Activated T-cell treated with anti-CD3 and anti-CD28 coated beads, Interleukin-2, amount 50 U/mL, for 1 hour (primary cell): ENCODE measurements around the gene TPRN.

Experiments
- DNase-seq: peaks from one replicate; pipeline ENCODE4 v3.0.0-alpha.2; 2020

Gene TPRN

DNA sequence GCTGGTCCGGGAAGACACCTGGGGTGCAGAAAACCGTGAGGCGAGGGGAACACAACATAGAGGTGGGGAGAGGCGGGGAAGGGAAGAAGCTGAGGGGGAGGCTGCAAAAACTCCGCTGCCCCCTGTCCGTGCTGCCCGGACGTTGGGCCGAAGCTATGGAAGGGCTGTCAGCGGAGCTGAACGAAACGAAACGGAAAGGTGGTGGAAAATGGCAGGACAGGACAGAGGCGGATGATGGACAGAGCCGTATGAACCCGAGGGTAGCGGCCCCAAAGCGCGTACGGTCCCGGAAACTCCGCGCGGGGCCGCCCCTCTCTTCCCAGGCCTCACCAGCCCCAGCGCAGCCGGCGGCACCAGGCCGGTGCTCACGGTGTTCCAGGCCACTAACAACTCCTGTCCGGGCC lies 12.5 kb downstream of the TPRN start:
- no peak for DNase-seq

- DNase-seq, result no peak
These were observed 13.2 kb downstream of the TPRN start for GRCh38 chr9:137187386-137187785.

GRCh38 chr9:137186385-137186784 lies 14.2 kb downstream of the TPRN start:
- DNase-seq, result no peak

DNA sequence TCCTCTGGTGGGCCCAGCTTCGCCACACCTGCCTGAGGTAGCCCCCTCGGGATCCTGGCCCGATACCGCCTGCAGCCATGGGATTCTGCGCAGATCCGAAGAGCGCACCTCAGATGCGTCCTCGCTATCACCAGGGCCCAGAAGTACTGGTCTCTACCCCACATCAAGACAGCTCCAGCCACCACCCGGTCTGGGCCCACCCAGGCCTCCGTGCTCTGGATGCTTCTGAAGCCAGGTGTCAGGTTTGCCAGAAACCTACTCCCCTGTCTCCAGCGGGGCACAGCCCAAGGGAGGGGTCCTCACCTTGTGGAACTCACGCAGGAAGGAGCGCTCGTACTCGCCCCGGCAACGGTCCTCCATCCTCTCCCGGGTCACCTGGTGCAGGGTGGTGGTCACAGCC lies 14.6 kb downstream of the TPRN start:
- no peak for DNase-seq

DNA sequence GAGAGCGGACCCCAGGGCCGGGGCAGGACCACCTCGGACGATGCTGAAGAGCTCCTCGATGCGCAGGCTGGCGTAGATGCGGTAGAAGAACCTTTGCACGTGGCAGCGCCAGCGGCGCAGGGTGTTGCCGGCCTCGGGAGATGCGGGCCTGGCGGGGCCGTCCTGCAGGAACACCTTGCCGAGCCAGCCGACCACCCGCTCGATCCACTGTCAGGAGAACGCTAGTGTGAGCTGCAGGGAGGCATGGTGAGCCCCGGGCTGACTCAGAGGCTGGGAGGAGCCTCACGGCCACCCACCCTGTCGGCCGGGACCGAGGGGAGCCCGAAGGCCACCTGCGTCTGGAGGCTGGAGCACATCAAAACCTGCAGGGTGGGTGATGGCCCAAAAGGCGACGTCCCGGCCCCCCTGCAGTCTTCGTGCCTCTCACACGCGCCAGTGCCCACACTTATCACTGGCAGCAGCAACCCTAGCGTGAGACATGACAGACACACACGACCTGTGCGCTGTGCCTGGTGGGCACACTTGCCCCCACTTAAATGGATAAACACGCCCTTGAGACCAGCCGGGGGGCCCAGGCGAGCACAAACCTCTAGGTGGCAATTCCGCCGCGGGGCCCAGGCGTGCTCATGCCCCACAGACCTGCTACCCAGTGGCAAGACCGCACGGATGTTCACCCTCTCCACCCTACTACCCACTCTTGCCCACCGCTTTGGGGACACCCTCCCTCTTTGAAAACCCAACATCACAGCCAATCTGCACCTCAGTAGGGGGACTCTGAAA lies 15.5 kb downstream of the TPRN start:
- no peak for DNase-seq

GRCh38 chr9:137183980-137184595 lies 16.5 kb downstream of the TPRN start:
- DNase-seq, result no peak

DNA sequence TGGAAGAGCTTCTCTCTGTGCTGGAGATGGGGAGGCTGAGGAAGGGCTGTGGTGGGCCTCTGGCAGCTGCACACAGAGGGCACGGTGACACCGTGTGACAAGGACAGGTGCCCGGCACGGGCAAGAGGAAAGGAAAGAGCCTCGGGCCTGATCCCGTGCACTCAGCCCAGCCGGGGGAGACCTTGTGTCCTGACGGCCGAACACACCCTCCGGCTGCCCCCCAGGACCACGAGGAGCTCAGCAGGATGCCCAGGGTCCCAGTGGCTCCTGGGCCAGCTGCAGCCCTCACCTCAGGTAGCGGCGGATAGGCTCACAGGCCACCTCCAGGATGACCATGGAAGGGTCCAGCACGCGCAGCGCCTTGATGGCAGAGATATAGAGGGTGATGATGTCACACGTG lies 17.7 kb downstream of the TPRN start:
- DNase-seq, result no peak

DNA sequence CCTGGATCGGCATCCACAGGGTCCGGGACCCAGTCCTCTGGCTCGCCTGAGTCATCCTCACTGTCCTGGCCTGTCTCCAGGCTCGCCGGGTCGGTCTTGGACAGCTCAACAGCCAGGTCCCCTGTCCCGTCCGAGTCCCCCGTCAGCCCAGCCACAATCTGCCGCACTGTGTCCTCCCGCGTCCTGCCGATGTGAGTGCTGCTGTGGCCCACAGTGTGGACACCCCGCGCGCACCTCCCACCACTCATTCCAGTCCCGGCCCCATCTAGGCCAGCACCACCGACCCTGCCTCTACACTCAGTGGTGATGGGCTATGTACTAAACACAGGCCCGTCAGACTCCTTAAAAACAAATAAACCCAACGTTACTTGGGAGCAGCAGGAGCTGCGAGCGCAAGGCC lies 18.9 kb downstream of the TPRN start:
- no peak for DNase-seq

- no peak for DNase-seq
These were observed 20.1 kb downstream of the TPRN start for GRCh38 chr9:137180491-137180890.

GRCh38 chr9:137179761-137180160 lies 20.8 kb downstream of the TPRN start:
- no peak for DNase-seq

DNA sequence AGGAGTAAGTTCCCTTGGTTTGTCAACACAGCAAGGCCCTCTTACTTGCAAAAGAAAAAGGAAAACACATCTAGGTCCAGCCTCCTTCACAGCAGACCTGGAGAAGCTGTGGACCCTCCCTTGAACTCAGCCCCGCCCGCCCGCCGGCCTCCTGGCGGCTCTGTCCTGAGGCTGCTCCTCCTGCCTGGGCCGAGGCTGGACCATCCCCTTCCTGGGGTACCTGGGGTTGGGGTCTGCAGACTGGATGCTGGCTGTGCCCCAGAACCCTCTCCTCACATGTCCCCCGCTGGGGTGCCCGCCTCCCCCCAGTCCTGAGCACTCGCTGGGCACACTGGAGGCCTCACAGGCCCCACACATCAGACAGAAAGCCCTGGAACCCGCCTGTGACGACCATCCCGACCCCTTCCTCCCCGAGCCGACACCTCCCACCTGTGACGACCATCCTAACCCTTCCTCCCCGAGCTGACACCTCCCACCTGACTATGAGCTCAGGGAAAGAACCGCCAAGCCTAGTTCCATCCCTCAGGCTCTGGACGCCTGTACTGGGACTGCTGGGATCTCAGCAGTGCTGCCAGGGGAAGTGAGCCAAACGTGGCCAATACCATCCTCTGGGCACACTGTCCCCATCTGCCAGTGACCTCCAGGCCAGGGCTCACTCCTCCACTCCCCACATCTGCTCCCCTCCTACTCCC lies 21.5 kb downstream of the TPRN start:
- no peak for DNase-seq

DNA sequence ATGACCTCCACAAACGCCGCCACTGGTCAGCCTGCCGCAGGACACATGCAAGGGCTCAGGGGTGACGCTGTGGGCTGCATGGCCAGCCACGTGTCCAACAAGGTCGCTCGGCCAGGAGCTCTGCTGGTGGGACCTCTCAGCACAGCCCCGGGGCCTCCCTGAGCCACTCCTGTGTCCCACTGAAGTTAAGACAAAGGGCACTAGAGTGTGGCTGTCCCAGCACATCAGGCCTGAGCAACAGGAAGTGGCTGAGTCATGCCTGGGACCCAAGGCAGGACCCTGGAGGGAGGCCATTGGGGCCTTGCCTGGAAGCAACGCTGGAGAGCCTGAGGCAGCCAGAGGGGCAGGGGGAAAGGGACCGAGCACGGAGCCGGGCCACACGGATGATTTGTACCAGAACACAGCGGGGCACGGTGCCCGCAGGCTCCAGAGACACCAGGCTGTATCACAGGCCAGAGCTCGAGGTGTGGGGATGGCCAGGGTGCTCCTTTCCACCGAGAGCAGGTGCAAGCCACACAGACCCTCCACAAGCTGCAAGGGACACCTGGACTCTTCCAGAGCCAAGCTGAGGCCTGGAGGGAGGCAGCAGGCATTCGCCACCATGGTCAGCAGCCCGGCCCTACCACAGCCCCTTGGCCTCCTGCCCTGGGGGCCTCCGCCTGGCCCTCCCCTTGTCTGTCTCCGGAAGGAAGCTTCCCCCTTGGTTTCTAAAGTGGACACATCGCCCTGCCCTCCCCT lies 22.2 kb downstream of the TPRN start:
- no peak for DNase-seq

GRCh38 chr9:137176302-137177182 lies 24.0 kb downstream of the TPRN start:
- DNase-seq, result peak; percentile 33

- DNase-seq, result no peak
These were observed 25.1 kb downstream of the TPRN start for GRCh38 chr9:137175345-137175961.

- no peak for DNase-seq
These were observed 25.7 kb downstream of the TPRN start for GRCh38 chr9:137174722-137175293.

DNA sequence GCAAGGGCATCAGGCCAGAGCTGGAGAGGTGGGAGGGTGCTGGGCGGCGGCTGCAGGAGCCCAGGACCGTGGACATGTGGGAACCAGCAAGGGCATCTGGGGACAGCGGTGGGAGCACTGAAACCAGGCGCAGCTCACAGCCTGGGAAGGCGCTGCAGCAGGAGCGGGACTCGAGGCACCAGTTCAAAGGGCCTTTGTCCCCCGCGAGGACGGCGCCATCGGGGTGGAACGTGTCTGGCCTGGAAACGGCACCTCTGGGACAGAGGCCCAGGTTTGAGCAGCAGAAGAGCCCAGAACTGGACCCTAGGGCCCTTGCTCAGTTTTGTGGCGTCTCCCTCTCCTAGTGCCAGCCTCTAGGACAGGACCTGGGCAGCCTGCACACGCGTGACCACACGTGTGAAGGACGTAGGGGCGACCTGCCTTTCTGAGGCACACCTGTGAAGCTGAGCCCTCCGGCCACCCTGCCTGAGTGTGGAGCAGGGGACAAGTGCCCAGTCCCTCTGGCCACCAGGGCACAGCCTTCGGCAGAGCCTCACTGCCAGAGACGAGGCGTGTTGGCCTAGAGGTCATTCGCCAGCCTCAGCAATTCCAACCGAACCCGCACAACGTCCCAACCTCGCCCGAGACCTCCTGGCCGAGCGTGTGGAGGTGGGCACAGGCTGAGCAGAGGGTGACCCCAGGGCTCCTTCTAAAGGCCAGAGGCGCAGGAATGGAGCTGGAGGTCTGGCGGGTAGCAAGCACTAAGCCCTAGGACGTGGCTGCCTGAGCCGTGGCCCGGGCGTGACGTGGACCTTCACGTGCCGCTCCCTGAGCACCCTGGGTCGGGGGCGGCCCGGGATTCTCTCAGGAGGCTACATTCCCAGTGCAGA lies 26.5 kb downstream of the TPRN start:
- DNase-seq, result no peak

DNA sequence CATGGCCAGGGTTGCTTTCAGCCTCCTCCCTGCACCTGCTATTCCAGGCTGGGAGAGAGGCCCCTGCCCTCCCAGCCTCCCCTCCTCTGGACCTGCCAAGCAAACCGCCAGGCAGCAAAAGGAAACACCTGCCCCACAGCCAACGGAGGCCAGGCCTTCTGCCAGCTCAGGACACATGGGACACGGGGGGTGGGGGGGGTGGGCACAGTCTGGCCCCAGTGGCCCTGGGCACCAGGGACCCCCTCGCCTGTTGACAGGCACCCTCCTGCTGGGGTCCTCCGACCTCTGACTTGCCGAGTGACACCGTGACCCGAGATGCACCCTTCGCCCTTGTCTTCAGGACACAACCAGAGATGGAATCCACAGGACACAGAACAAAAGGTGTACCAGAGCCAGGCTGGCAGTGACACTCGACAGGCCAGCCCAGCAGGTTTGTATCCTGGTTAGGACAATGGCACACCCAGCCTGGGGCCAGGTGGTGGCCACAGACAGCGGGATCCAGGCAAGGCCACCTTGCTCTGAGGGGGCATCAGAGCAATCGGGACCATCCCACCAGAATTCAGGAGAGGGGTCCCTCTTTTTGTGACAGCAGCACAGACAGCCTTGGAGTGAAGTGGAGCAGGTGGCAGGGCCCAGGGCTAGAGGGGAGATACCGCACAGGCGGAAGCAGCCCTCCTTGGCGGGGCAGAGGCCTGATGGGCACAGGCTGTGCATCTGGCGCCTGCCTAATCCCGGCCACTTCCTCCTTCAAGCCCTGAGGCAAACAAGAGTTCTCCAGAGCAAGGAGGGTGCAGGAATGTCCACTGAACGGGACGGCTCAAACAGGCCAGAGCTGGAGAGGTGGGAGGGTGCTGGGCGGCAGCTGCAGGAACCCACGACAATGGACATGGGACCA lies 27.4 kb downstream of the TPRN start:
- DNase-seq, result no peak

DNA sequence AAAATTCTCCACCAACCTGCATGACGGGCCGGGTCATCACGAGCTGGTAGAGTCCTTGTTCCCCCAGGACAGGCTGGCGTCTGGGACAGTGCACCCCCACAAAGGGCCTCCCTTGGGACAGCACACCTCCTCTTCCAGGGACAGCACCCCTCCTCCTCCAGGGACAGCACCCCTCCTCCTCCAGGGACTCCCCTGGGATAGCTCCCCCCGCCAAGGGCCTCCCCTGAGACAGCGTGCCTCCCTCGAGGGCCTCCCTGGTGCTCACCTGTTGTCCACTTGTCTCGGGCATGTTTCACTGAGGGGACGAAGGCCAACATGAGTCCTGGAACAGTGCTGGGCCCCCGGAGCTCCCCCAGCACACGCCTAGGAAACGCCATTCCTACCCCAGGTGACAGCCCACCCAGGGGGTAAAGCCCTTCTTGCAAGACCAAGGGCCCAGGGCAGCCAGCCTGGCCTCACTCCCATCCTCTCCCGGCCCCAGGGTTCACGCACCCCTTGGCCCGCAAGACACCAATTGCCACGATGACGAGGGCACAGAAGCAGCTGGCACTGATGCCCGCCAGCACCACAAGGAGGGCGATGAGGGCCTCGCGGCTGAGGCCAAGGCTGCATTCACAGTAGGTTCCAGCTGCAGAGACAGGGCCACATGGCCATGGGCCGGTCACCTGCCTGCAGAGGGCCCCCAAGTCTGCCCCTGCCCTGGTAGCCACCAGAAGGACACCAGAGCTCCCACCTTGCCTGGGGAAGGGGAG lies 29.2 kb downstream of the TPRN start:
- no peak for DNase-seq
